SK-N-SH (cell line): ENCODE measurements around the gene PKP1. TPM values are rescaled to one million over a fixed set of nuclear protein-coding genes. Genes with fewer than 3 reads are reported as not detected.

ENCODE experiments used
- CTCF ChIA-PET: fragments of 300-600, 350-600 bp; formaldehyde crosslinking; extraction: SDS; loops from one replicate; lab custom pipeline; 2021; lab: Yijun Ruan, JAX
- POLR2A ChIA-PET: fragments of 350-600 bp; sonication (Branson Sonifier 250); formaldehyde crosslinking; extraction: SDS; loops from one replicate; lab custom pipeline; 2020; ENCODE audit warnings: antibody characterized with exemption, inconsistent platforms; lab: Yijun Ruan, JAX
- DNase-seq: peaks from one replicate; pipeline ENCODE4 v3.0.0; 2012
- H2AFZ ChIP-seq: fragments of 200-600 bp; sonication (generic); 2 replicates; pipeline ENCODE4 v1.8.1; 2016; ENCODE audit warnings: antibody characterized with exemption, mild to moderate bottlenecking, low read depth
- H3F3A ChIP-seq: fragments of 200-600 bp; sonication (generic); replicated peaks from 2 replicates; pipeline ENCODE3; 2016; ENCODE audit warnings: antibody characterized with exemption, mild to moderate bottlenecking; ENCODE audit not compliant: insufficient read depth
- H3K27ac ChIP-seq, 2 experiments: fragments of 200-500 bp in 1 of 2; fragments of 200-600 bp in 1 of 2; sonication (Bioruptor generic) in 1 of 2; sonication (generic), shearing (Covaris generic) in 1 of 2; 2 replicates each; pipeline versions ENCODE4 v1.5.1 to v1.6.1; 2014 to 2016; ENCODE audit warnings: low read depth in 2 of 2, inconsistent platforms in 1 of 2, low read length in 1 of 2, mild to moderate bottlenecking in 1 of 2, mixed read lengths in 1 of 2
- H3K27me3 ChIP-seq: fragments of 200-600 bp; sonication (generic), shearing (Covaris generic); 2 replicates; pipeline ENCODE4 v1.6.1; 2016; ENCODE audit warnings: mixed run types; ENCODE audit not compliant: insufficient read depth
- H3K36me3 ChIP-seq, 2 experiments: fragments of 200-500 bp in 1 of 2; fragments of 200-600 bp in 1 of 2; sonication (Bioruptor generic) in 1 of 2; sonication (generic) in 1 of 2; replicated peaks in 1 of 2; 2 replicates each; pipeline versions ENCODE3 to v1.5.1; 2014 to 2016; ENCODE audit warnings: low read length in 1 of 2, mild to moderate bottlenecking in 1 of 2; ENCODE audit not compliant: insufficient read depth in 2 of 2, control insufficient read depth in 1 of 2
- H3K4me1 ChIP-seq, 2 experiments: fragments of 200-500 bp in 1 of 2; fragments of 200-600 bp in 1 of 2; sonication (Bioruptor generic) in 1 of 2; sonication (generic), shearing (Covaris generic) in 1 of 2; 2 replicates each; pipeline versions ENCODE4 v1.5.1 to v1.6.1; 2014 to 2016; ENCODE audit warnings: low read depth in 1 of 2, low read length in 1 of 2, mixed run types in 1 of 2; ENCODE audit not compliant: insufficient read depth in 2 of 2, control insufficient read depth in 1 of 2
- H3K4me2 ChIP-seq: fragments of 200-600 bp; sonication (generic), shearing (Covaris generic); 2 replicates; pipeline ENCODE4 v1.6.1; 2017; ENCODE audit warnings: mixed run types
- H3K4me3 ChIP-seq, 2 experiments: fragments of 200-500 bp in 1 of 2; fragments of 200-600 bp in 1 of 2; sonication (Bioruptor generic) in 1 of 2; sonication (generic), shearing (Covaris generic) in 1 of 2; 2 replicates each; pipeline versions ENCODE4 v1.5.1 to v1.8.1; 2014 to 2016; ENCODE audit warnings: low read depth in 2 of 2, inconsistent platforms in 1 of 2, low read length in 1 of 2, mild to moderate bottlenecking in 1 of 2, mixed read lengths in 1 of 2, moderate library complexity in 1 of 2
- H3K79me2 ChIP-seq: fragments of 200-600 bp; sonication (generic); 2 replicates; pipeline ENCODE4 v1.8.1; 2017; ENCODE audit warnings: mild to moderate bottlenecking; ENCODE audit not compliant: insufficient read depth
- H3K9ac ChIP-seq: fragments of 200-600 bp; sonication (generic); 2 replicates; pipeline ENCODE4 v1.6.1; 2017; ENCODE audit warnings: mixed run types
- H3K9me2 ChIP-seq: fragments of 200-600 bp; sonication (generic); 2 replicates; pipeline ENCODE4 v1.6.1; 2017; ENCODE audit warnings: mixed run types
- H3K9me3 ChIP-seq: fragments of 200-600 bp; sonication (generic); 2 replicates; pipeline ENCODE4 v1.6.1; 2017; ENCODE audit warnings: mixed run types, mild to moderate bottlenecking, moderate library complexity
- H4K20me1 ChIP-seq: fragments of 200-600 bp; sonication (generic); 2 replicates; pipeline ENCODE4 v1.6.1; 2017; ENCODE audit warnings: mild to moderate bottlenecking, mixed run types; ENCODE audit not compliant: insufficient read depth
- CHD2 ChIP-seq: fragments of 150-350 bp; IDR thresholded peaks from 2 replicates; pipeline ENCODE4 v1.6.1; 2018; ENCODE audit warnings: low read length; ENCODE audit not compliant: partially characterized antibody
- ELF1 ChIP-seq: IDR thresholded peaks from 2 replicates; pipeline ENCODE4 v1.4.0; 2012
- EZH2phosphoT487 ChIP-seq: fragments of 200-600 bp; sonication (generic); IDR thresholded peaks from 2 replicates; pipeline ENCODE4 v1.6.1; 2017; ENCODE audit warnings: low read depth, mixed run types, mild to moderate bottlenecking, antibody characterized with exemption, moderate library complexity, borderline replicate concordance
- FOSL2 ChIP-seq: IDR thresholded peaks from 2 replicates; pipeline ENCODE4 v1.4.0; 2012; ENCODE audit warnings: low read depth, mild to moderate bottlenecking, moderate library complexity, borderline replicate concordance
- FOXJ3 ChIP-seq: sonication (generic); formaldehyde crosslinking; IDR thresholded peaks from 2 replicates; pipeline ENCODE4 v1.5.1; 2020; ENCODE audit warnings: mild to moderate bottlenecking, missing genetic modification reagents
- FOXM1 ChIP-seq: IDR thresholded peaks from 2 replicates; pipeline ENCODE4 v1.4.0; 2012; ENCODE audit warnings: low read depth, mild to moderate bottlenecking
- GABPA ChIP-seq: IDR thresholded peaks from 2 replicates; pipeline ENCODE4 v1.4.0; 2012; ENCODE audit warnings: low read depth, mild to moderate bottlenecking
- MEF2A ChIP-seq: IDR thresholded peaks from 2 replicates; pipeline ENCODE4 v1.4.0; 2012; ENCODE audit warnings: low read depth, borderline replicate concordance
- NFIC ChIP-seq: IDR thresholded peaks from 2 replicates; pipeline ENCODE4 v1.4.0; 2012; ENCODE audit warnings: borderline replicate concordance
- POLR2AphosphoS5 ChIP-seq: IDR thresholded peaks from 2 replicates; pipeline ENCODE4 v1.6.1; 2012; ENCODE audit warnings: low read depth, low read length
- RAD21 ChIP-seq: IDR thresholded peaks from 2 replicates; pipeline ENCODE4 v1.6.1; 2012; ENCODE audit warnings: mild to moderate bottlenecking, low read length
- RFX5 ChIP-seq: IDR thresholded peaks from 2 replicates; pipeline ENCODE4 v1.6.1; 2012; ENCODE audit warnings: mild to moderate bottlenecking, improper control_type of control experiment, low read length
- RXRA ChIP-seq: IDR thresholded peaks from 2 replicates; pipeline ENCODE4 v1.4.0; 2012; ENCODE audit warnings: low read depth, mild to moderate bottlenecking, borderline replicate concordance
- SIN3A ChIP-seq: IDR thresholded peaks from 2 replicates; pipeline ENCODE4 v1.6.1; 2012; ENCODE audit warnings: low read depth, mild to moderate bottlenecking, low read length, moderate library complexity, borderline replicate concordance
- TCF12 ChIP-seq: IDR thresholded peaks from 2 replicates; pipeline ENCODE4 v1.4.0; 2012
- WGBS: methylation state at CpG from one replicate; pipeline ENCODE4 v1.1.6; 2017; ENCODE audit warnings: low lambda C conversion rate; 5-methylcytosine and 5-hydroxymethylcytosine counted together
- polyA plus RNA-seq, 3 experiments: library from polyadenylated mRNA; depleted of rRNA; stranded (reverse); fragments of >200 nt; gene quantifications; 2 replicates each; pipeline ENCODE4 v1.2.3, GENCODE V29; 2012
- TF ChIP-seq, protein P1 (sequence below): fragments of 150-350 bp; IDR thresholded peaks from 2 replicates; pipeline ENCODE4 v1.6.1; 2017; ENCODE audit warnings: antibody characterized with exemption, low read length, low read depth, borderline replicate concordance
- TF ChIP-seq, protein P2 (sequence below): IDR thresholded peaks from 2 replicates; pipeline ENCODE4 v1.4.0; 2012; ENCODE audit warnings: low read depth
- TF ChIP-seq, protein P3 (sequence below): fragments of 200-600 bp; sonication (generic); IDR thresholded peaks from 2 replicates; pipeline ENCODE4 v1.6.1; 2017; ENCODE audit warnings: antibody characterized with exemption, mild to moderate bottlenecking, moderate library complexity
- TF ChIP-seq, protein P4 (sequence below): IDR thresholded peaks from 2 replicates; pipeline ENCODE4 v1.6.1; 2012; ENCODE audit warnings: mild to moderate bottlenecking, low read depth, low read length, moderate library complexity
- TF ChIP-seq, protein P5 (sequence below): IDR thresholded peaks from 2 replicates; pipeline ENCODE4 v1.4.0; 2012; ENCODE audit warnings: low read depth, borderline replicate concordance

Gene PKP1
- polyA plus RNA-seq, 1 of the 3 experiments (the other 2 are of a cell fraction) = not detected

DNA sequence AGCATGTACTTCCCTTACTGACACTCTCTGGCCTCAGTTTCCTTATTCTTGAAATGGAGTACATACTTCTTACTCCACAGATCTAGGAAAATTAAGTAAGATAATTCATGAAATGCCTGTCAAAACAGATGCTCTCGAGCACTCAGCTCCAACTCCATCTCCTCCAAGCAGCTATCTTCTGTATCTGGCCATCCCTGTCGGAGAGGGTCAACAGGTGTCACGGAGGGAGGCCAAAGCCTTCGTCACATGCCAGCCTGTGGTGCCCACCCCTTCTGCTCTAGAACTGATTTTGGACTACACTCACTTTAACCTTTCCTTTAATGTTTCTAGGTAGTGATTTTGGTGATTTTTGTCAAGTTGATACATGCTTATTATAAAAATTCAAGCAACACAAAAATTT, 18.8 kb upstream of the PKP1 start:
- H3K9ac ChIP-seq = no peak overlapping the region
- H4K20me1 ChIP-seq = no peaks in the 10 kb centered on the region
- no peaks in the 10 kb centered on the region for H3K36me3 ChIP-seq
- no peak overlapping the region for H3K4me3 ChIP-seq
- H3F3A ChIP-seq = peaks cover 31% of the 10 kb centered on the region
- H3K27me3 ChIP-seq = no peaks in the 10 kb centered on the region
- DNase-seq = no peak
- H2AFZ ChIP-seq = no peak overlapping the region
- ChIA-PET POLR2A (no interaction called here), CTCF (interaction anchor here (1.0 to 9.6 kb wide), 4 partner anchors 10 to 96 kb away, joined by 3 to 99 read pairs (median 34); no protein-coding TSS in a partner anchor)
- H3K27ac ChIP-seq = no peak overlapping the region
- H3K79me2 ChIP-seq = no peaks in the 10 kb centered on the region
- TF ChIP-seq SIN3A (no peak), FOXM1 (no peak), FOXJ3 (no peak), NFIC (no peak), POLR2AphosphoS5 (no peak), RAD21 (no peak), RXRA (no peak), EZH2phosphoT487 (no peak), GABPA (no peak), MEF2A (no peak), FOSL2 (no peak), ELF1 (no peak), RFX5 (no peak), CHD2 (no peak), TCF12 (no peak)
- TF ChIP-seq, protein P1, sequence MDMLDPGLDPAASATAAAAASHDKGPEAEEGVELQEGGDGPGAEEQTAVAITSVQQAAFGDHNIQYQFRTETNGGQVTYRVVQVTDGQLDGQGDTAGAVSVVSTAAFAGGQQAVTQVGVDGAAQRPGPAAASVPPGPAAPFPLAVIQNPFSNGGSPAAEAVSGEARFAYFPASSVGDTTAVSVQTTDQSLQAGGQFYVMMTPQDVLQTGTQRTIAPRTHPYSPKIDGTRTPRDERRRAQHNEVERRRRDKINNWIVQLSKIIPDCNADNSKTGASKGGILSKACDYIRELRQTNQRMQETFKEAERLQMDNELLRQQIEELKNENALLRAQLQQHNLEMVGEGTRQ = no peak
- TF ChIP-seq, protein P2, sequence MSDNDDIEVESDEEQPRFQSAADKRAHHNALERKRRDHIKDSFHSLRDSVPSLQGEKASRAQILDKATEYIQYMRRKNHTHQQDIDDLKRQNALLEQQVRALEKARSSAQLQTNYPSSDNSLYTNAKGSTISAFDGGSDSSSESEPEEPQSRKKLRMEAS = no peak
- TF ChIP-seq, protein P3, sequence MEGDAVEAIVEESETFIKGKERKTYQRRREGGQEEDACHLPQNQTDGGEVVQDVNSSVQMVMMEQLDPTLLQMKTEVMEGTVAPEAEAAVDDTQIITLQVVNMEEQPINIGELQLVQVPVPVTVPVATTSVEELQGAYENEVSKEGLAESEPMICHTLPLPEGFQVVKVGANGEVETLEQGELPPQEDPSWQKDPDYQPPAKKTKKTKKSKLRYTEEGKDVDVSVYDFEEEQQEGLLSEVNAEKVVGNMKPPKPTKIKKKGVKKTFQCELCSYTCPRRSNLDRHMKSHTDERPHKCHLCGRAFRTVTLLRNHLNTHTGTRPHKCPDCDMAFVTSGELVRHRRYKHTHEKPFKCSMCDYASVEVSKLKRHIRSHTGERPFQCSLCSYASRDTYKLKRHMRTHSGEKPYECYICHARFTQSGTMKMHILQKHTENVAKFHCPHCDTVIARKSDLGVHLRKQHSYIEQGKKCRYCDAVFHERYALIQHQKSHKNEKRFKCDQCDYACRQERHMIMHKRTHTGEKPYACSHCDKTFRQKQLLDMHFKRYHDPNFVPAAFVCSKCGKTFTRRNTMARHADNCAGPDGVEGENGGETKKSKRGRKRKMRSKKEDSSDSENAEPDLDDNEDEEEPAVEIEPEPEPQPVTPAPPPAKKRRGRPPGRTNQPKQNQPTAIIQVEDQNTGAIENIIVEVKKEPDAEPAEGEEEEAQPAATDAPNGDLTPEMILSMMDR = no peak
- TF ChIP-seq, protein P4, sequence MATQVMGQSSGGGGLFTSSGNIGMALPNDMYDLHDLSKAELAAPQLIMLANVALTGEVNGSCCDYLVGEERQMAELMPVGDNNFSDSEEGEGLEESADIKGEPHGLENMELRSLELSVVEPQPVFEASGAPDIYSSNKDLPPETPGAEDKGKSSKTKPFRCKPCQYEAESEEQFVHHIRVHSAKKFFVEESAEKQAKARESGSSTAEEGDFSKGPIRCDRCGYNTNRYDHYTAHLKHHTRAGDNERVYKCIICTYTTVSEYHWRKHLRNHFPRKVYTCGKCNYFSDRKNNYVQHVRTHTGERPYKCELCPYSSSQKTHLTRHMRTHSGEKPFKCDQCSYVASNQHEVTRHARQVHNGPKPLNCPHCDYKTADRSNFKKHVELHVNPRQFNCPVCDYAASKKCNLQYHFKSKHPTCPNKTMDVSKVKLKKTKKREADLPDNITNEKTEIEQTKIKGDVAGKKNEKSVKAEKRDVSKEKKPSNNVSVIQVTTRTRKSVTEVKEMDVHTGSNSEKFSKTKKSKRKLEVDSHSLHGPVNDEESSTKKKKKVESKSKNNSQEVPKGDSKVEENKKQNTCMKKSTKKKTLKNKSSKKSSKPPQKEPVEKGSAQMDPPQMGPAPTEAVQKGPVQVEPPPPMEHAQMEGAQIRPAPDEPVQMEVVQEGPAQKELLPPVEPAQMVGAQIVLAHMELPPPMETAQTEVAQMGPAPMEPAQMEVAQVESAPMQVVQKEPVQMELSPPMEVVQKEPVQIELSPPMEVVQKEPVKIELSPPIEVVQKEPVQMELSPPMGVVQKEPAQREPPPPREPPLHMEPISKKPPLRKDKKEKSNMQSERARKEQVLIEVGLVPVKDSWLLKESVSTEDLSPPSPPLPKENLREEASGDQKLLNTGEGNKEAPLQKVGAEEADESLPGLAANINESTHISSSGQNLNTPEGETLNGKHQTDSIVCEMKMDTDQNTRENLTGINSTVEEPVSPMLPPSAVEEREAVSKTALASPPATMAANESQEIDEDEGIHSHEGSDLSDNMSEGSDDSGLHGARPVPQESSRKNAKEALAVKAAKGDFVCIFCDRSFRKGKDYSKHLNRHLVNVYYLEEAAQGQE = no peak
- TF ChIP-seq, protein P5, sequence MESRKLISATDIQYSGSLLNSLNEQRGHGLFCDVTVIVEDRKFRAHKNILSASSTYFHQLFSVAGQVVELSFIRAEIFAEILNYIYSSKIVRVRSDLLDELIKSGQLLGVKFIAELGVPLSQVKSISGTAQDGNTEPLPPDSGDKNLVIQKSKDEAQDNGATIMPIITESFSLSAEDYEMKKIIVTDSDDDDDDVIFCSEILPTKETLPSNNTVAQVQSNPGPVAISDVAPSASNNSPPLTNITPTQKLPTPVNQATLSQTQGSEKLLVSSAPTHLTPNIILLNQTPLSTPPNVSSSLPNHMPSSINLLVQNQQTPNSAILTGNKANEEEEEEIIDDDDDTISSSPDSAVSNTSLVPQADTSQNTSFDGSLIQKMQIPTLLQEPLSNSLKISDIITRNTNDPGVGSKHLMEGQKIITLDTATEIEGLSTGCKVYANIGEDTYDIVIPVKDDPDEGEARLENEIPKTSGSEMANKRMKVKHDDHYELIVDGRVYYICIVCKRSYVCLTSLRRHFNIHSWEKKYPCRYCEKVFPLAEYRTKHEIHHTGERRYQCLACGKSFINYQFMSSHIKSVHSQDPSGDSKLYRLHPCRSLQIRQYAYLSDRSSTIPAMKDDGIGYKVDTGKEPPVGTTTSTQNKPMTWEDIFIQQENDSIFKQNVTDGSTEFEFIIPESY = no peak
- WGBS = 94% methylated on average over 4 of the region's 4 CpGs
- peaks cover 38 to 42% of the 10 kb centered on the region in 2 experiments for H3K4me1 ChIP-seq
- H3K9me3 ChIP-seq = no peaks in the 10 kb centered on the region
- no peak overlapping the region for H3K4me2 ChIP-seq
- H3K9me2 ChIP-seq = no peaks in the 10 kb centered on the region
